Measurements from ENCODE around the gene RENBP.

GRCh38 chrX:153950127-153950526 is 5.7 kb upstream of the RENBP start:
- TF ChIP-seq CTCF (conservative IDR thresholded peaks at IDR 0.05; ENCODE audit: low read length) (no peak), EZH2phosphoT487 (IDR thresholded peaks at IDR 0.05; ENCODE audit: borderline replicate concordance) (no peak)
